SKM-1 treated with dmso at 0.1 percent for 144 hours (cell line): Measurements from ENCODE around the gene CNIH1.
A peak's percentile ranks its signal among the peaks of the same experiment; 100 is the strongest.
"Not testable (repeated sequence)": the region's sequence is repeated elsewhere in the genome, so short reads cannot be mapped to it uniquely, and the experiment has no call there.

Experiments
- DNase-seq: peaks from one replicate; lab custom pipeline; 2025; ENCODE audit not compliant: unreplicated experiment; lab: John Stamatoyannopoulos, UW

The CNIH1 gene

GRCh38 chr14:54467280-54467679 is 26.1 kb upstream of the CNIH1 start:
- DNase-seq = no peak

GRCh38 chr14:54465654-54466053 is 24.5 kb upstream of the CNIH1 start:
- no peak for DNase-seq

- DNase-seq = no peak
Observed at GRCh38 chr14:54462048-54462447, 20.9 kb upstream of the CNIH1 start.

- DNase-seq = no peak
Observed at GRCh38 chr14:54459106-54459505, 17.9 kb upstream of the CNIH1 start.

- not testable (repeated sequence) for DNase-seq
Observed at GRCh38 chr14:54458536-54458935, 17.4 kb upstream of the CNIH1 start.

GRCh38 chr14:54457609-54457996 is 16.4 kb upstream of the CNIH1 start:
- no peak for DNase-seq

GRCh38 chr14:54456820-54457608 is 15.8 kb upstream of the CNIH1 start:
- DNase-seq = not testable (repeated sequence)

GRCh38 chr14:54455363-54455762 is 14.2 kb upstream of the CNIH1 start:
- DNase-seq = no peak

GRCh38 chr14:54453990-54454389 is 12.8 kb upstream of the CNIH1 start:
- DNase-seq = not testable (repeated sequence)

- DNase-seq = no peak
Observed at GRCh38 chr14:54453252-54453651, 12.1 kb upstream of the CNIH1 start.

GRCh38 chr14:54451961-54452360 is 10.8 kb upstream of the CNIH1 start:
- no peak for DNase-seq

GRCh38 chr14:54451121-54451601 is 10.0 kb upstream of the CNIH1 start:
- no peak for DNase-seq

GRCh38 chr14:54450535-54450934 is 9.4 kb upstream of the CNIH1 start:
- DNase-seq = peak; percentile 46

- peak; percentile 57 for DNase-seq
Observed at GRCh38 chr14:54447231-54447692, 6.1 kb upstream of the CNIH1 start.

- peak; percentile 4 for DNase-seq
Observed at GRCh38 chr14:54446161-54446693, 5.1 kb upstream of the CNIH1 start.

- DNase-seq = no peak
Observed at GRCh38 chr14:54444681-54445080, 3.5 kb upstream of the CNIH1 start.

- no peak for DNase-seq
Observed at GRCh38 chr14:54443981-54444380, 2.8 kb upstream of the CNIH1 start.

- not testable (repeated sequence) for DNase-seq
Observed at GRCh38 chr14:54442961-54443360, 1.8 kb upstream of the CNIH1 start.

GRCh38 chr14:54440476-54440872 is 700 bp downstream of the CNIH1 start:
- no peak for DNase-seq

- DNase-seq = no peak
Observed at GRCh38 chr14:54440037-54440436, 1.1 kb downstream of the CNIH1 start.

GRCh38 chr14:54438703-54439102 is 2.5 kb downstream of the CNIH1 start:
- DNase-seq = no peak

- DNase-seq = not testable (repeated sequence)
Observed at GRCh38 chr14:54437954-54438353, 3.2 kb downstream of the CNIH1 start.
